ENCODE data around the gene TMEM163.
"Not testable (repeated sequence)": the region's sequence is repeated elsewhere in the genome, so short reads cannot be mapped to it uniquely, and the experiment has no call there.

The TMEM163 gene

GRCh38 chr2:134578316-134578715, 140.5 kb downstream of the TMEM163 start:
- DNase-seq (ENCODE audit: low spot score) = no peak

- no peak for DNase-seq (ENCODE audit: low spot score)
Measured at GRCh38 chr2:134576478-134576877, 142.3 kb downstream of the TMEM163 start.

DNA sequence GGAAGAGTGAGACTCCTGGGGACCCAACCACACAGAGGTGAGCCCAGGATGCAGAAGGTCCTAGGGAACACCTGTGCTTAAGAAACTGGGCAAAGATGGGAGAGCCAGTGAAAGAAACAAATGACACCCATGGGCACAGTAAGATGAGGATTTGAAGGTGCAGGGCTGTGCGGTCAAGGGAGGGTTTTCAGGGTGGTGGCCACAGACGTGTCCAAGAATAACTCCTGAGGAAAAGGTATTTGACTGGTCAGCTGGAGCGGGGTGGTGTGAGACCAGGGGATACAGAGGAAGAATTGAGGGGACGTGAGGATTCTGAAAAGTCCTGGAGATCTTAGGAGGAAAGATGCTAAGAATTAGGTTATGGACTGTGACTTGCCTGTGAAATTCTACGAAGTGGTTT, 142.9 kb downstream of the TMEM163 start:
- DNase-seq (ENCODE audit: low spot score) = no peak

DNA sequence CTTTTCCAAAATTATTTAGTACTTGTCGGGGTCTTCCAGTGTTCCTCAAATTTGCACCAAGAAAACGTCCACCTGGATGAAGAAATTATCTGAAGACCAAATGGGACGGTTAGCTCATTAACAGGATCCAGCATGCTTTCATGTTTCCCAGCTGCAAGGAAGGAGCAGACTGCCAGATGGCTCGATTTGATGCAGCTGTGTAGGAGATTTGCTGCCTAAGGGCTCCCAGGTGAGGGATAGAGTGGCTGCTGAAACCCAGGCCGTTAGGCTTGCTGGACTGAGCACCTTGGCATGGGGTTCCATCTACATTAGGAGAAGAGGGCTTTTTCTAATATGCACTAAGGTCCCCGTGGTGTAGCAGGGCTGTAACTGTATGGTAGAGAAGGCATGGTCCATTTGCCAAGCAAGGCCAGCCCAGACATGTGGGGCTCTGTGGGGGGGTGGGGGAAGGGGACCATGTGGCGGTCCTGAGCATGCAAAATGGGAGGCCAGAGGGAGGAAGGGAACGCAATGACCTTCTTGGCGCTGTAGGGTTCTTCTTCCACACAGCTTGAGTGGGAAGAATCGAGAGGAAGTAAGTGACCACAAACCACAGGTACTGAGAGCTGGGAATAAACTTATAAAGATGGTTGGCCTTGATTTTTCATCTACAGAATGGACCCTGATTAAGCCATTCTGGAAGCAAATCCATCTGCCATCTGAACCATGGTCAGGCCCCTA, 144.0 kb downstream of the TMEM163 start:
- DNase-seq (ENCODE audit: low spot score) = no peak

- DNase-seq (ENCODE audit: low spot score) = no peak
Measured at GRCh38 chr2:134573724-134574123, 145.1 kb downstream of the TMEM163 start.

DNA sequence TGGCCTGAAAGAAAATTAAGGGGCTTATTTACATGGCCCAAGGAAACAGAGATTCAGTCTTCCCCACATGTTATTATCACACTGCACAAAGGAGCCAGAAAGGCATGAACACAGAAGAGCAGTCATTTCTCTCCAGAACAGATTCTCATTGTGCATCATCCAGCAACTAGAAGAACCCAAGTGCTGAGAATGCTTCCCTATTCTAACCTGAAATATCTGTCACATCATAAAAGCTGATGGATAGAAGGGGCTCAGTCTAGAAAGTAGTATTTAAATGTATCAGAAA, 145.8 kb downstream of the TMEM163 start:
- no peak for DNase-seq (ENCODE audit: low spot score)

DNA sequence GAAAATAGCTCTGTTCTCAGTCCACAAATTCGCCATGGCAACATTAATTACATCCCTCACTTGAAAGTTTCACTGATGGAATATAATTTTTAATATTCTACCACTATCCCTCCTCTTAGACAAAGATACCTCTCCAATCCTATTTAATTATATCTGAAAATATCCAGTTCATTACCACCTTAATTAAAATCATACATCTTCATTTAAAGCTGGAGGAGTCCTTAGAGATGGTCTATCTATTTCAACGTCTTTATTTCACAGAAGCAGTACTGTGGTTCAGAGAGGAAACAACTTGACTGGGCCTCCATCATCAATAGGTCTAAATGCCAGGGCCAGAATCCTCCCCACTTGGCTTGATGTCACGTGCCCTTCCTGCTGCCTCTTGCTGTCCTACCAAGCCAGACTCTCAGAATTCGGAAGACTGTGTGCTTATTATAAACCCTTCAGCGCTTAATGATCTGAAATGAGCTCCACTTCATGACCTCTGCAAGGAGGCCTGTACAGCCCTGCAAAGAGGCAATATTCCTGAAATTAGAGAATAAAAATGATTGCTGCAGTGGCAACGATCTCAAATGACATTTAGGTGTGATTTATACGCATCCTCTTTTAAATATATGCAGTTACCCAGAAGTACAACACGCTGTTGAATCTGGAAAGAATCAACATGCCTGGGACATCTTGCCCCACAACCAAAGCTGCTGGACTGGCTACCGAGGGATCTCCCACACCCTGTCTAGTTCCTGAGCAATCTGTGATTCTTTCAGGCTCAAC, 146.3 kb downstream of the TMEM163 start:
- no peak for DNase-seq (ENCODE audit: low spot score)

GRCh38 chr2:134570676-134571075, 148.1 kb downstream of the TMEM163 start:
- no peak for DNase-seq (ENCODE audit: low spot score)

DNA sequence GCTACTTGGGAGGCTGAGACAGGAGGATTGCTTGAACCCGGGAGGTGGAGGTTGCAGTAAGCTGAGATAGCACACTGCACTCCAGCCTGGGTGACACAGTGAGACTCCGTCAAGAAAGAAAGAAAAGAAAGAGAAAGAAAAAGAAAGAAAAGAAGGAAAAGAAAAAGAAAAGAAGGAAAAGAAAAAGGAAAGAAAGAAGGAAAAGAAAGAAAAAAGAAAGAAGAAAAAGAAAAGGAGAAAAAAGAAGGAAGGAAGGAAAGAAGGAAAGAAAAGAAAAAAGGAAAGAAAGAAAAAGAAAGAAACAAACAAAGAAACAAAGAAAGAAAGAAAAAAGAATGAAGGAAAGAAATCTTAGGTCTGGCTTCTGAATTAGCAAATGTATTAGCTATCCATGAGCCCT, 150.4 kb downstream of the TMEM163 start:
- no peak for DNase-seq (ENCODE audit: low spot score)

DNA sequence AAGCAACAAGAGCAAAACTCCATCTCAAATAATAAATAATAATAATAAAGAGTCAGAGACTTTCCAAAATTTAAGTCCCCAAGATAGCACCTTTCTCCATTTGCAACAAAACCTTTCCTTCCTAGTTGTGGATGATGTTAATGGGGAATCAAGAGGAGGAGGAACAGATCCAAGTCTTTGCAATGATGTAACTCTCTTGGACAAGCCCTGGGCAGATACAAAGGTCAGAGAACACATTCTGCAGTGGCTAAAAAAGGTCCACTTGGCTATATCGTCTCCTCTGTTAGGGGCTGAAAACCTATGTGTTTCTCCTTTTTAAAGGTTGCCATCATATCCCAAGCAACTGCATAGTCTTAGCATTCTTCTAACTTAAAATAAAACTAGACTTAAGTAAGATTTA, 151.1 kb downstream of the TMEM163 start:
- DNase-seq (ENCODE audit: low spot score) = no peak

GRCh38 chr2:134564955-134565354, 153.8 kb downstream of the TMEM163 start:
- DNase-seq (ENCODE audit: low spot score) = not testable (repeated sequence)

GRCh38 chr2:134564549-134564948, 154.3 kb downstream of the TMEM163 start:
- no peak for DNase-seq (ENCODE audit: low spot score)

DNA sequence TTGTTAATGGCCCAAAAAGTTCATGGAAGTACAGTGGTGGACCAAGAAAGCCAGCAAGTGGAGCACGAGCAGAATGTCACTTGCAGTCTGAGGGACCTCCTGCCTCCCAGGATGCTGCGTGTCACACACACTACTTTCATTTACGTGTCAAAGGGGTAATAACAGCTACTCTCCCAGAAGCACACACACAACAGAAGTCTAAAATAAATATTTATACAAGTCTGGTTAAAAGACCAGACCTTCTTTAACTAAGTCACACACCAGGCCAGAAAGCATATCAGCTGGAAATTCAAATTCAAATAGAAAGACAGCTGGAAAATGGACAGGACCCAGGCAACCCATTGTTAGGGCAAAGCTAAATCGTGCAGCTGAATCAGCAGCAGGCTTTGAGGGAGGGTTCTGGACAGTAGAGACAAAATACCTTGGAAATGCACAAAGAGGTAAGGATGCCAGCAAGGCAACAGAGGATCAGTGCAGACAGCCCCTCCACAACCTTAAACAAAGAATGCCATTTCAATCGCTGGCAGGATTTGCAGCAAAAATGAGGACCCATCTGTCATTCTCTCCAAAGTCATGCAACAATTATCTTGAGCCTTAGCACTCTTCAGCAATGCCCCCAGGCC, 160.5 kb downstream of the TMEM163 start:
- no peak for DNase-seq (ENCODE audit: low spot score)

- DNase-seq (ENCODE audit: low spot score) = no peak
Measured at GRCh38 chr2:134555411-134555810, 163.4 kb downstream of the TMEM163 start.

- no peak for DNase-seq (ENCODE audit: low spot score)
Measured at GRCh38 chr2:134553657-134554056, 165.1 kb downstream of the TMEM163 start.

- DNase-seq (ENCODE audit: low spot score) = no peak
Measured at GRCh38 chr2:134550566-134551164, 168.1 kb downstream of the TMEM163 start.

GRCh38 chr2:134549104-134549503, 169.7 kb downstream of the TMEM163 start:
- DNase-seq (ENCODE audit: low spot score) = no peak

- no peak for DNase-seq (ENCODE audit: low spot score)
Measured at GRCh38 chr2:134540990-134541389, 177.8 kb downstream of the TMEM163 start.

GRCh38 chr2:134539981-134540380, 178.8 kb downstream of the TMEM163 start:
- DNase-seq (ENCODE audit: low spot score) = no peak

DNA sequence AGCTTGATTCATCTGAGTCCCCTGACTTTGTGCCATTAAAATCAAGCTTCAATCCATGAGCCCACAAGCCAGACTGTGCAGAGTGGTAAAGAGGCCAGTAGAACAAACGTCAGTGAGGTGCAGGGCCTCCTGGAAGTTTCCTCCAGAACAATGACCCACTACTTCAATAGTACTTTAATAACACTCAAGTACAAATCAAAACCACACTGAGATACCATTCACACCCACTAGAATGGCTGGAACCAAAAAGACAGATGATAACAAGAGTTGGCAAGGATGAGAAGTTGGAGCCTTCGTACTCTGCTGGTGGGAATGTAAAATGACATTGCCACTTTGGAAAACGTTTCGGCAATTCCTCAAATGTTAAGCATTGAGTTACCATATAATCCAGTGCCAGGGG, 181.1 kb downstream of the TMEM163 start:
- no peak for DNase-seq (ENCODE audit: low spot score)

- DNase-seq (ENCODE audit: low spot score) = no peak
Measured at GRCh38 chr2:134537121-134537520, 181.7 kb downstream of the TMEM163 start.

DNA sequence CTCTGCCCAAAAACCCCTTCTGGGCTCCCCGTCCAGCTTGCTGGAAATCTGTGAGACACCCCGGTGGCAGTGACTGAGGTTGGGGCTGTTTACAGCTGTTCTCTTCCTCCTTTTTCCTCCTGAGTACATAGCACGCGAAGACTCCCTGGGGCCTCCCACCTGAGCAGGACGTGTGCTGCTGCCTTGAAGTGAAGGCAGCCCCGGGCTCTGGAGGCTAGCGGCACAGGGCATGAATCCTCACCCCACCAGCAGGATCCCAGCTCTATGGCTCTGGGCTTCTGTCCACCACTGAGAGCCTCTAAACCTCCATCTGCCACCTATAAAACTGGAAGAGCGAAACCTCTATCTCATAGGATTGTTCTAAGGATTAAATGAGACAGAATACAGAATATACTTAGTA, 182.5 kb downstream of the TMEM163 start:
- no peak for DNase-seq (ENCODE audit: low spot score)

DNA sequence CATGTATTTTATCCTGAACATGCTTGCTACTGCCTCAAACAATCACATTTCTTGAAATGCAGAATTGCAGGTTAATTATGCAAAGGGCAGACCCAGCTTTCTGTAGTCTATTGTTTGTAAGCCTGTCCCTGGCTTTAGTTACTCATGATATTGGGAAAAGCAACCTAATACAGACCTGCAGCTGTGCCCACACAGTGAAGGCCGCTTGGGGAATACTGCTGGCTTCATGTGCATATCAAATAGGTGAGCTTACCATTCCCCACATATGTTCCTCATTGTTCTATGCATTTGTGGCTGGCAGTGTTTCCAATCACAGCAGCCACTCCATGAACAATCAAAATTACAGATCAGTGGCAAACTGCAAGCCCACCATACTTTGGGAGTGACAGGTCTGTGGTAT, 186.3 kb downstream of the TMEM163 start:
- no peak for DNase-seq (ENCODE audit: low spot score)
